ENCODE data around the gene TBX5.

GRCh38 chr12:114343585-114344302 lies 62.2 kb downstream of the TBX5 start:
- TF ChIP-seq JUND (IDR thresholded peaks at IDR 0.05): no peak
- no peak for TF ChIP-seq REST (IDR thresholded peaks at IDR 0.05; ENCODE audit: low read depth, low read length)
- no peak for TF ChIP-seq SIN3A (IDR thresholded peaks at IDR 0.05; ENCODE audit: borderline replicate concordance, low read depth, low read length)
- no peak for TF ChIP-seq CTCF (IDR thresholded peaks at IDR 0.05)
- TF ChIP-seq GABPA (IDR thresholded peaks at IDR 0.05; ENCODE audit: low read depth): no peak
- no peak for TF ChIP-seq ZBTB33 (IDR thresholded peaks at IDR 0.05; ENCODE audit: borderline replicate concordance, low read depth)
- TF ChIP-seq FOXM1 (IDR thresholded peaks at IDR 0.05; ENCODE audit: low read depth): no peak
- TF ChIP-seq MAX (IDR thresholded peaks at IDR 0.05; ENCODE audit: low read depth): no peak

All from SK-N-SH (cell line).